GM12878 (cell line): Measurements from ENCODE around the gene GMCL2. TPM values are rescaled to one million over a fixed set of nuclear protein-coding genes. Genes with fewer than 3 reads are reported as not detected.

Source experiments
- ATAC-seq: fragments of 200-7000 bp; cut with Tn5 transposase; 3 replicates; pipeline ENCODE4 v1.9.1; 2020; ENCODE audit warnings: mild to moderate bottlenecking, moderate library complexity
- BruUV-seq: library from RNA; stranded (reverse); fragments of 400-500 nt; replicated peaks from 2 replicates; lab custom pipeline; 2021; lab: Mats Ljungman, UMichigan
- CTCF ChIA-PET: fragments of 300-600 bp; sonication (Branson Sonifier 250); formaldehyde crosslinking; extraction: SDS; loops from one replicate; lab custom pipeline; 2021; ENCODE audit warnings: inconsistent platforms; lab: Yijun Ruan, JAX
- POLR2A ChIA-PET: fragments of 350-600 bp; formaldehyde crosslinking; extraction: SDS; loops from one replicate; lab custom pipeline; 2021; ENCODE audit warnings: inconsistent platforms; lab: Charles Lee
- RAD21 ChIA-PET: fragments of 300-600 bp; sonication (Branson Sonifier 250); formaldehyde crosslinking; loops from one replicate; lab custom pipeline; 2023; ENCODE audit warnings: antibody characterized with exemption; ENCODE audit not compliant: unreplicated experiment; lab: Charles Lee
- SMC1A ChIA-PET: fragments of 300-600 bp; sonication (Branson Sonifier 250); formaldehyde crosslinking; loops from one replicate; lab custom pipeline; 2023; ENCODE audit not compliant: unreplicated experiment, uncharacterized antibody; lab: Charles Lee
- DNase-seq: peaks from one replicate; pipeline ENCODE4 v3.0.0-alpha.2; 2011; ENCODE audit warnings: low read depth, low spot score
- FAIRE-seq: peaks from 3 replicates; lab custom pipeline; 2011; peaks lifted over from hg19 to GRCh38; lab: Jason Lieb, UNC
- H2AFZ ChIP-seq: 2 replicates; pipeline ENCODE4 v1.6.0; 2011; ENCODE audit warnings: low read depth, low read length, control low read depth; ENCODE audit not compliant: control insufficient read depth
- H3K27ac ChIP-seq: 2 replicates; pipeline ENCODE4 v1.5.1; 2011; ENCODE audit warnings: control low read depth; ENCODE audit not compliant: control insufficient read depth, insufficient read depth
- H3K27me3 ChIP-seq, 2 experiments: replicated peaks in 1 of 2; 2 replicates each; pipeline versions ENCODE4 v1.6.0 to v1.6.1; 2011; ENCODE audit warnings: low read length in 1 of 2; ENCODE audit not compliant: control insufficient read depth in 2 of 2, insufficient read depth in 2 of 2
- H3K36me3 ChIP-seq, 2 experiments: 2 replicates each; pipeline ENCODE4 v1.5.1; 2011; ENCODE audit warnings: low read length in 1 of 2; ENCODE audit not compliant: control insufficient read depth in 2 of 2, insufficient read depth in 2 of 2
- H3K4me1 ChIP-seq: 2 replicates; pipeline ENCODE4 v1.6.1; 2011; ENCODE audit warnings: mild to moderate bottlenecking, low read length, moderate library complexity, mixed read lengths; ENCODE audit not compliant: control insufficient read depth, insufficient read depth
- H3K4me2 ChIP-seq: 2 replicates; pipeline ENCODE4 v1.6.0; 2011; ENCODE audit warnings: control low read depth; ENCODE audit not compliant: control insufficient read depth, insufficient read depth
- H3K4me3 ChIP-seq: fragments of 200-600 bp; sonication (generic); 2 replicates; pipeline ENCODE4 v1.5.1; 2016
- H3K79me2 ChIP-seq: 2 replicates; pipeline ENCODE4 v1.6.0; 2011; ENCODE audit warnings: low read length; ENCODE audit not compliant: control insufficient read depth, insufficient read depth
- H3K9ac ChIP-seq: 2 replicates; pipeline ENCODE4 v1.8.0; 2011; ENCODE audit warnings: low read length, control low read depth, mixed read lengths; ENCODE audit not compliant: control insufficient read depth, insufficient read depth
- H3K9me3 ChIP-seq: replicated peaks from 3 replicates; pipeline ENCODE4 v1.5.1; 2011; ENCODE audit warnings: mild to moderate bottlenecking, low read length; ENCODE audit not compliant: control insufficient read depth, insufficient read depth
- H4K20me1 ChIP-seq: 2 replicates; pipeline ENCODE4 v1.6.0; 2011; ENCODE audit not compliant: control insufficient read depth, insufficient read depth
- ATF3 ChIP-seq: IDR thresholded peaks from 2 replicates; pipeline ENCODE4 v1.6.1; 2011; ENCODE audit warnings: low read depth, mild to moderate bottlenecking, low read length, moderate library complexity, borderline replicate concordance; ENCODE audit errors: extremely low read depth
- CEBPB ChIP-seq, 2 experiments: fragments of 150-350 bp in 1 of 2; IDR thresholded peaks; 2 replicates each; pipeline ENCODE4 v1.6.1; 2012 to 2014; ENCODE audit warnings: low read depth in 2 of 2, low read length in 2 of 2, borderline replicate concordance in 1 of 2, inconsistent platforms in 1 of 2
- E4F1 ChIP-seq: fragments of 450-650 bp; IDR thresholded peaks from 2 replicates; pipeline ENCODE4 v1.6.1; 2018; ENCODE audit warnings: borderline replicate concordance, mild to moderate bottlenecking; ENCODE audit not compliant: partially characterized antibody
- EGR1 ChIP-seq, 2 experiments: IDR thresholded peaks; 1 replicate in 1 of 2; 2 replicates in 1 of 2; pipeline ENCODE4 v1.6.1; 2011 to 2012; ENCODE audit warnings: low read depth in 2 of 2, low read length in 2 of 2, borderline replicate concordance in 1 of 2, mild to moderate bottlenecking in 1 of 2, moderate library complexity in 1 of 2
- MYC ChIP-seq: IDR thresholded peaks from 2 replicates; pipeline ENCODE4 v1.6.1; 2011; ENCODE audit warnings: mild to moderate bottlenecking, low read length, moderate library complexity, inconsistent platforms; ENCODE audit not compliant: insufficient read depth, insufficient replicate concordance, insufficient read length, severe bottlenecking
- SIN3A ChIP-seq: IDR thresholded peaks from 2 replicates; pipeline ENCODE4 v1.6.1; 2012; ENCODE audit warnings: low read depth, low read length, improper control_type of control experiment
- ZNF207 ChIP-seq: fragments of 450-650 bp; IDR thresholded peaks from 2 replicates; pipeline ENCODE4 v1.6.1; 2014; ENCODE audit warnings: antibody characterized with exemption, mild to moderate bottlenecking, borderline replicate concordance
- WGBS: methylation state at CpG from one replicate; pipeline ENCODE4 v1.1.6; 2016; ENCODE audit warnings: low lambda C conversion rate; ENCODE audit not compliant: insufficient replicate concordance, insufficient coverage; ENCODE audit errors: missing lambda C conversion rate; 5-methylcytosine and 5-hydroxymethylcytosine counted together
- in situ Hi-C: fragments of 300-500 bp; cut with MboI; formaldehyde crosslinking; loops from 9 replicates; pipeline ENCODE4 v1.14.3; 2018; ENCODE audit warnings: mixed read lengths
- intact Hi-C: fragments of 100-400 bp; cut with micrococcal nuclease; formaldehyde crosslinking; loops from one replicate; pipeline ENCODE4 v1.14.2; 2022; ENCODE audit not compliant: unreplicated experiment
- polyA plus RNA-seq, 11 experiments: library from polyadenylated mRNA; depleted of rRNA in 4 of 11; unstranded in 6 of 11; stranded (reverse) in 5 of 11; fragments of >200 nt; fragmentation: Nextera tagmentation in 4 of 11; fragmentation: Illumina TruSeq in 1 of 11; extraction: Ambion mirVana in 4 of 11; extraction: Trizol in 1 of 11; gene quantifications; 1 replicate in 1 of 11; 2 replicates in 10 of 11; pipeline versions ENCODE4 v1.2.1 to v1.2.3, GENCODE V29; 2011 to 2016; ENCODE audit warnings: inconsistent platforms in 2 of 11, missing spikeins in 2 of 11, low read depth in 1 of 11
- total RNA-seq, 4 experiments: library from RNA; depleted of rRNA in 3 of 4; stranded (reverse); fragments of >200 nt in 3 of 4; fragmentation: Illumina TruSeq in 1 of 4; extraction: Trizol in 1 of 4; gene quantifications; 2 replicates each; pipeline versions ENCODE4 v1.2.1 to v1.2.3, GENCODE V29; 2013 to 2021

The GMCL2 gene
- total and polyA plus RNA-seq, 10 of the 15 experiments (the other 5 are each of a cell fraction or from before 2014, with no cell fraction given): 0.07 TPM; not detected in 9

DNA sequence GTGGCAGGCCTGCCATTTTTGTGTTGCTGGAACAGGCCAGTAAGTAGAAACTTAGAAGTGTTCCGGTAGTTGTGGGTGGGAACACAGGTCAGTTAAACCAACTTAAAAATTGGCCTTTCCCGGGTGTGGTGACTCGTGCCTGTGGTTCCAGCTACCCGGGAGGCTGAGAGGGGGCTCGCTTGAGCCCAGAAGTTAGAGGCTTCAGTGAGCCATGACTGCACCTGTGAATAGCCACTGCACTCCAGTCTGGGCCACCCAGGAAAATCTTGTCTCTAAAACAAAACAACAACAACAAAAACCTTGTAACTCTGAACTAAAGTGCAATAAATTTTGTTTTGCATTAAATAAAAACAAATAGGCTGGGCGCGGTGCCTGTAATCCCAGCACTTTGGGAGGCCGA is 32.1 kb downstream of the GMCL2 start:
- WGBS: 55% methylated on average over 8 of the region's 8 CpGs
- ChIA-PET RAD21 (interaction anchor here (0.6 to 0.9 kb wide), 2 partner anchors 77 to 839 kb away, joined by 3 read pairs; no protein-coding TSS in a partner anchor), CTCF (interaction anchor here (1.1 to 5.4 kb wide), 3 partner anchors 9 to 80 kb away, joined by 3 to 39 read pairs (median 4); no protein-coding TSS in a partner anchor), SMC1A (no interaction called here), POLR2A (interaction anchor here (0.9 kb wide), 1 partner anchor 92 kb away, joined by 4 read pairs; no protein-coding TSS in a partner anchor)
- in situ Hi-C loops: no loop called here
- Histone ChIP-seq H4K20me1 (no peaks in the 10 kb centered on the region), H3K4me3 (no peak overlapping the region), H3K27ac (no peak overlapping the region), H3K36me3 (peaks cover 4% of the 10 kb centered on the region in 2 experiments; a peak in 3 of 4 replicates), H3K9me3 (no peaks in the 10 kb centered on the region), H3K79me2 (peaks cover 15% of the 10 kb centered on the region), H3K9ac (no peak overlapping the region), H3K27me3 (no peaks in the 10 kb centered on the region), H3K4me1 (peaks cover 5% of the 10 kb centered on the region; the same call in 1 of the 2 replicates), H2AFZ (no peak overlapping the region), H3K4me2 (no peak overlapping the region)
- no peak for TF ChIP-seq SIN3A
- TF ChIP-seq E4F1: no peak
- no peak for TF ChIP-seq EGR1 (IDR thresholded peaks at IDR 0.05; ENCODE audit: borderline replicate concordance in 1 of 2, low read depth in 2 of 2, low read length in 2 of 2)
- no peak for TF ChIP-seq ATF3
- TF ChIP-seq ZNF207: no peak
- TF ChIP-seq MYC: no peak
- TF ChIP-seq CEBPB (IDR thresholded peaks at IDR 0.05; ENCODE audit: borderline replicate concordance in 1 of 2, low read depth in 2 of 2, low read length in 2 of 2): no peak
- no peak for ATAC-seq
- intact Hi-C loops: no loop called here
- no TSS peak for BruUV-seq
- FAIRE-seq: no peak
- no peak for DNase-seq
